ENCODE measurements around the gene AEBP2. TPM values are rescaled to one million over a fixed set of nuclear protein-coding genes. Genes with fewer than 3 reads are reported as not detected.
"Not testable (repeated sequence)": the region's sequence is repeated elsewhere in the genome, so short reads cannot be mapped to it uniquely, and the experiment has no call there.

The AEBP2 gene
- total and polyA plus RNA-seq, 7 donors: 5.3 to 24.6 (median 21.6) TPM

GRCh38 chr12:19474147-19474546 is 34.9 kb downstream of the AEBP2 start:
- intact Hi-C loops (cut with DNase I): no loop called here
- peaks cover 0 to 26% of the 10 kb centered on the region in 2 donors for H3K36me3 ChIP-seq (ENCODE audit: insufficient read depth in 1 of 2, low read depth in 1 of 2)
- no peak for ATAC-seq

GRCh38 chr12:19475884-19476505 is 36.7 kb downstream of the AEBP2 start:
- H3K27me3 ChIP-seq (ENCODE audit: insufficient read depth in 3 of 3, low read length in 2 of 3); DNase-seq; intact Hi-C loops (cut with DNase I); H3K27ac ChIP-seq; ATAC-seq; H3K9me3 ChIP-seq; H3K4me1 ChIP-seq; H3K4me3 ChIP-seq: not testable (repeated sequence)
- H3K36me3 ChIP-seq (ENCODE audit: insufficient read depth in 1 of 2, low read depth in 1 of 2): peaks cover 0 to 16% of the 10 kb centered on the region in 2 donors
- 90 to 98% (median 96%) methylated on average over 4 of the region's 4 CpGs for WGBS, 3 donors

More at GRCh38 chr12:19474147-19474546, 34.9 kb downstream of the AEBP2 start:
- Histone ChIP-seq H3K27me3 (ENCODE audit: insufficient read depth in 3 of 3, low read length in 2 of 3) (no peaks in the 10 kb centered on the region), H3K4me1 (no peaks in the 10 kb centered on the region), H3K9me3 (no peaks in the 10 kb centered on the region), H3K27ac (no peak overlapping the region), H3K4me3 (no peak overlapping the region)
- DNase-seq: no peak
- no peak for TF ChIP-seq CTCF (IDR thresholded peaks at IDR 0.05)

GRCh38 chr12:19477071-19477470 is 37.8 kb downstream of the AEBP2 start:
- no peak for TF ChIP-seq CTCF (IDR thresholded peaks at IDR 0.05)
- 95 to 97% (median 96%) methylated on average over 8 of the region's 8 CpGs for WGBS, 3 donors
- Histone ChIP-seq H3K27ac (no peak overlapping the region), H3K4me1 (no peaks in the 10 kb centered on the region), H3K36me3 (ENCODE audit: insufficient read depth in 1 of 2, low read depth in 1 of 2) (peaks cover 0 to 16% of the 10 kb centered on the region in 2 donors), H3K27me3 (ENCODE audit: insufficient read depth in 3 of 3, low read length in 2 of 3) (no peaks in the 10 kb centered on the region), H3K4me3 (no peak overlapping the region), H3K9me3 (no peaks in the 10 kb centered on the region)
- ATAC-seq (no peak), DNase-seq (no peak)
- intact Hi-C loops (cut with DNase I): no loop called here

GRCh38 chr12:19480459-19480858 is 41.2 kb downstream of the AEBP2 start:
- H3K27ac ChIP-seq: no peak overlapping the region
- no peaks in the 10 kb centered on the region for H3K27me3 ChIP-seq (ENCODE audit: insufficient read depth in 3 of 3, low read length in 2 of 3)
- WGBS, 3 donors: 96 to 100% (median 100%) methylated on average over 1 of the region's 1 CpG
- no peaks in the 10 kb centered on the region for H3K9me3 ChIP-seq
- no peak overlapping the region for H3K4me3 ChIP-seq
- no peak for TF ChIP-seq CTCF (IDR thresholded peaks at IDR 0.05)
- DNase-seq (no peak), ATAC-seq (no peak)
- H3K4me1 ChIP-seq: no peaks in the 10 kb centered on the region
- intact Hi-C loops (cut with DNase I): no loop called here
- no peaks in the 10 kb centered on the region for H3K36me3 ChIP-seq (ENCODE audit: insufficient read depth in 1 of 2, low read depth in 1 of 2)

- intact Hi-C loops (cut with DNase I): no loop called here
- Histone ChIP-seq H3K36me3 (ENCODE audit: insufficient read depth in 1 of 2, low read depth in 1 of 2) (no peaks in the 10 kb centered on the region), H3K4me3 (no peak overlapping the region), H3K27me3 (ENCODE audit: insufficient read depth in 3 of 3, low read length in 2 of 3) (no peaks in the 10 kb centered on the region), H3K9me3 (no peaks in the 10 kb centered on the region), H3K4me1 (no peaks in the 10 kb centered on the region), H3K27ac (no peak overlapping the region)
- ATAC-seq (no peak), DNase-seq (no peak)
- 73 to 92% (median 85%) methylated on average over 3 of the region's 3 CpGs for WGBS, 3 donors
- no peak for TF ChIP-seq CTCF (IDR thresholded peaks at IDR 0.05)
Observed at GRCh38 chr12:19482036-19482435, 42.7 kb downstream of the AEBP2 start.

Measured in psoas muscle (tissue), 8 donors.